ENCODE data around the gene BRINP1. TPM values are rescaled to one million over a fixed set of nuclear protein-coding genes. Genes with fewer than 3 reads are reported as not detected.

Gene BRINP1
- total RNA-seq, 1 donor from 2014 or later = 0.07 TPM

DNA sequence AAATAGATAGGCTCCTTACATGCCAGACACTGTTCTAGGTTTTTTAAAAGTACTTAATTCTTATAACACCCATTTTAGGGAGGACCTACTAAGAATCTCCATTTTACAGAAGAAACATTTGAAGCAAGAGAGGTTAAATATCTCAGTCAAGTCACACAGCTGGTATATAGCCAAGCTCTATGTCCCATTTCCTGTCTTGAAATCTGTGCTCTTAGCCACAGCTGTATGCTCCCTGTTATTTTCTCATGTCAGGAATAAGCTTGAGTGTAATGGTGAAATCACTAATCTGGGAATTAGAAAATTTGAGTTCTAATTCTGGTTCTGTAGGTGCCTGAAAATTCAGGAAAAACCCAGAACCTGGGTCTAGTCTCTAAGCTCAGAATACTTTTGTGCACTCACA lies 208.7 kb downstream of the BRINP1 start:
- Mint-ChIP-seq H3K9me3 (ENCODE audit: low read depth) (no peaks in the 10 kb centered on the region), H3K27me3 (ENCODE audit: low read depth) (no peaks in the 10 kb centered on the region), H3K36me3 (ENCODE audit: low read depth) (no peaks in the 10 kb centered on the region), H3K4me3 (ENCODE audit: unreplicated experiment) (no peak overlapping the region), H3K27ac (ENCODE audit: unreplicated experiment) (no peak overlapping the region), H3K4me1 (ENCODE audit: low read depth) (no peaks in the 10 kb centered on the region)
- TF ChIP-seq, protein P1, sequence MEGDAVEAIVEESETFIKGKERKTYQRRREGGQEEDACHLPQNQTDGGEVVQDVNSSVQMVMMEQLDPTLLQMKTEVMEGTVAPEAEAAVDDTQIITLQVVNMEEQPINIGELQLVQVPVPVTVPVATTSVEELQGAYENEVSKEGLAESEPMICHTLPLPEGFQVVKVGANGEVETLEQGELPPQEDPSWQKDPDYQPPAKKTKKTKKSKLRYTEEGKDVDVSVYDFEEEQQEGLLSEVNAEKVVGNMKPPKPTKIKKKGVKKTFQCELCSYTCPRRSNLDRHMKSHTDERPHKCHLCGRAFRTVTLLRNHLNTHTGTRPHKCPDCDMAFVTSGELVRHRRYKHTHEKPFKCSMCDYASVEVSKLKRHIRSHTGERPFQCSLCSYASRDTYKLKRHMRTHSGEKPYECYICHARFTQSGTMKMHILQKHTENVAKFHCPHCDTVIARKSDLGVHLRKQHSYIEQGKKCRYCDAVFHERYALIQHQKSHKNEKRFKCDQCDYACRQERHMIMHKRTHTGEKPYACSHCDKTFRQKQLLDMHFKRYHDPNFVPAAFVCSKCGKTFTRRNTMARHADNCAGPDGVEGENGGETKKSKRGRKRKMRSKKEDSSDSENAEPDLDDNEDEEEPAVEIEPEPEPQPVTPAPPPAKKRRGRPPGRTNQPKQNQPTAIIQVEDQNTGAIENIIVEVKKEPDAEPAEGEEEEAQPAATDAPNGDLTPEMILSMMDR (IDR thresholded peaks at IDR 0.05) = no peak
- no peak for DNase-seq (ENCODE audit: low spot score)

DNA sequence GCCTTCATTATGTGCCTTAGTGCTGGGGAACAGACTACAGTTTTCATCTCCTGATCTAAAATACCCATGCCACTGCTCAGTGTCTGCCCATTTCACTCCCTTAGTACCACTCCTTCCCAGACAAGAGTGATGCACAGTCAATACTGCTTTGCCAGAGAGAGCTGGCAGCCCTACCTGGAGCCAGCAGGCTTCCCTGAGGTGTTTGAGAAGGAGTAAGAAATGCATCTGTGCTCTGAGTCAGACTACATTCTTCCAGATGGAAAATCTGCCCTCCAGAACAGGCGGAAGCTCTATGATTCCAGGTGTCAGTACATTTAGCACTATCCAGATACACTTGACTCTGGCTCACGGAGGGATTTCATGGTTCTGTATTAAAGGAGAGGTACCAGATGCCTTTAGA lies 209.8 kb downstream of the BRINP1 start:
- Mint-ChIP-seq H3K4me1 (ENCODE audit: low read depth) (no peaks in the 10 kb centered on the region), H3K9me3 (ENCODE audit: low read depth) (peaks cover 2% of the 10 kb centered on the region), H3K36me3 (ENCODE audit: low read depth) (no peaks in the 10 kb centered on the region), H3K27me3 (ENCODE audit: low read depth) (no peaks in the 10 kb centered on the region), H3K27ac (ENCODE audit: unreplicated experiment) (no peak overlapping the region), H3K4me3 (ENCODE audit: unreplicated experiment) (no peak overlapping the region)
- DNase-seq (ENCODE audit: low spot score) = no peak
- TF ChIP-seq, protein P1 (IDR thresholded peaks at IDR 0.05) = no peak

DNA sequence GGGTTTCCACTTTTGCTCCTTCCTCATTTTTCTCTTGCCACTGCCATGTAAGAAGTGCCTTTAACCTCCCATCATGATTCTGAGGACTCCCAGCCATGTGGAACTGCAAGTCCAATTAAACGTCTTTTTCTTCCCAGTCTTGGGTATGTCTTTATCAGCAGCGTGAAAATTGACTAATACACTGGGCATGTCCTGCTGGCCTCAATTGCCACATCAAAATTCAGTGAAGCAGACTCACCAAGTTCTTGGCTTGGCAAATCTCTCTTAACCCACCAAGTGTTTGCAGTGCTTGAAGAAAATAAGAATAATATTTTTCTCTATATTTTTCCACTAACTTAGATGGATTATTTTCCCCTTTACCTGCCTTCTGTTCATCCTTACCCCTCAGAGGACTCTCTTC lies 212.0 kb downstream of the BRINP1 start:
- no peak for DNase-seq (ENCODE audit: low spot score)
- Mint-ChIP-seq H3K9me3 (ENCODE audit: low read depth) (peaks cover 2% of the 10 kb centered on the region), H3K4me3 (ENCODE audit: unreplicated experiment) (no peak overlapping the region), H3K36me3 (ENCODE audit: low read depth) (no peaks in the 10 kb centered on the region), H3K27me3 (ENCODE audit: low read depth) (no peaks in the 10 kb centered on the region), H3K4me1 (ENCODE audit: low read depth) (no peaks in the 10 kb centered on the region), H3K27ac (ENCODE audit: unreplicated experiment) (no peak overlapping the region)
- TF ChIP-seq, protein P1 (IDR thresholded peaks at IDR 0.05) = no peak

DNA sequence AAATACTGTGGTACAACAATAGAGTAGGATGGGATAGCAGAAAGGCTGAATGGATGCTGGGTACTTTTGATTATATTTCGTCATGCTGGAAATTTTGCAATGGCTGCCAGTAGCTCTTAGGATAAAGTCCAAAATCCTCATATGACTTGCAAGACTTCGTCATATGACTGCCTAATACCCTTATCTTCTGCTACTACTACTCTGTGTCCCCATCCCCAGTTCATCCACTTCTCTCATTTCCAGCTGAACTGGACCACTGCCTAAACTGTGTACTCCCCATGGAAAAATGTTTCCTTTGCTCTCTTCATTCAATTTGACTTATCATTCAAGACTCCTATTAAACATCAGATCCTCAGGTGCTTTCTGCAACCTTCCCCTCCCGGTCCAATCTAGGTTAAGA lies 212.9 kb downstream of the BRINP1 start:
- DNase-seq (ENCODE audit: low spot score) = no peak
- peaks cover 2% of the 10 kb centered on the region for H3K9me3 Mint-ChIP-seq (ENCODE audit: low read depth)
- TF ChIP-seq, protein P1 (IDR thresholded peaks at IDR 0.05) = no peak
- no peaks in the 10 kb centered on the region for H3K36me3 Mint-ChIP-seq (ENCODE audit: low read depth)
- no peak overlapping the region for H3K27ac Mint-ChIP-seq (ENCODE audit: unreplicated experiment)
- no peaks in the 10 kb centered on the region for H3K4me1 Mint-ChIP-seq (ENCODE audit: low read depth)
- H3K4me3 Mint-ChIP-seq (ENCODE audit: unreplicated experiment) = no peak overlapping the region
- no peaks in the 10 kb centered on the region for H3K27me3 Mint-ChIP-seq (ENCODE audit: low read depth)

DNA sequence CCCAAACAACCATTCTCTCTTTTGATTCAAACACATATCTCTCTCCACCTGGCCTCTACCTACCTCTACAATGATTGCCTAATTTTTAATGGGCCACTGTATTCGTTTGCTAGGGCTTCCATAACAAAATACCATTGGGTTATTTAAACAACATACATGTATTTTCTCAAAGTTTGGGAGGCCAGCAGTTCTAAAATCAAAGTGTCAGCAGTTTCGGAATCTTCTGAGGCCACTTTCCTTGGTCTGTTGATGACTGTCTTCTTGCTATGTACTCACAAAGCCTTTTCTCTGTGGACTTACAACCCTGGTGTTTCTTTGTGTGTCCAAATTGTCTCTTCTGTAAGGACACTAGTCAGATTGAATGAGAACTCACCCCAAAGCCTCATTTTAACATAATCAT lies 214.7 kb downstream of the BRINP1 start:
- Mint-ChIP-seq H3K27ac (ENCODE audit: unreplicated experiment) (no peak overlapping the region), H3K9me3 (ENCODE audit: low read depth) (peaks cover 2% of the 10 kb centered on the region), H3K27me3 (ENCODE audit: low read depth) (no peaks in the 10 kb centered on the region), H3K4me3 (ENCODE audit: unreplicated experiment) (no peak overlapping the region), H3K4me1 (ENCODE audit: low read depth) (no peaks in the 10 kb centered on the region), H3K36me3 (ENCODE audit: low read depth) (no peaks in the 10 kb centered on the region)
- DNase-seq (ENCODE audit: low spot score) = no peak
- TF ChIP-seq, protein P1 (IDR thresholded peaks at IDR 0.05) = no peak
